Right lung (tissue), 5 donors: Measurements from ENCODE around the gene MBNL3. TPM values are rescaled to one million over a fixed set of nuclear protein-coding genes. Genes with fewer than 3 reads are reported as not detected.
"Not testable (repeated sequence)": the region's sequence is repeated elsewhere in the genome, so short reads cannot be mapped to it uniquely, and the experiment has no call there.

Experiments
- DNase-seq, 2 donors: peaks; one replicate each; pipeline ENCODE4 v3.0.0-alpha.2; 2013
- polyA plus RNA-seq, 5 donors: library from polyadenylated mRNA; unstranded; fragments of 120-200 nt; gene quantifications; one replicate each; pipeline versions ENCODE4 v1.2.1 to v1.2.3, GENCODE V29; 2013; ENCODE audit warnings: inconsistent platforms in 1 of 5, low replicate concordance in 1 of 5; ENCODE audit not compliant: insufficient read length in 5 of 5, insufficient read depth in 1 of 5

MBNL3 gene
- polyA plus RNA-seq, 5 donors: 10.6 to 24.3 (median 19.4) TPM

- DNase-seq: no peak
Measured at GRCh38 chrX:132481449-132481848, 7.4 kb downstream of the MBNL3 start.

GRCh38 chrX:132480581-132481203 lies 8.1 kb downstream of the MBNL3 start:
- peak; percentile 37 to 51 for DNase-seq

DNA sequence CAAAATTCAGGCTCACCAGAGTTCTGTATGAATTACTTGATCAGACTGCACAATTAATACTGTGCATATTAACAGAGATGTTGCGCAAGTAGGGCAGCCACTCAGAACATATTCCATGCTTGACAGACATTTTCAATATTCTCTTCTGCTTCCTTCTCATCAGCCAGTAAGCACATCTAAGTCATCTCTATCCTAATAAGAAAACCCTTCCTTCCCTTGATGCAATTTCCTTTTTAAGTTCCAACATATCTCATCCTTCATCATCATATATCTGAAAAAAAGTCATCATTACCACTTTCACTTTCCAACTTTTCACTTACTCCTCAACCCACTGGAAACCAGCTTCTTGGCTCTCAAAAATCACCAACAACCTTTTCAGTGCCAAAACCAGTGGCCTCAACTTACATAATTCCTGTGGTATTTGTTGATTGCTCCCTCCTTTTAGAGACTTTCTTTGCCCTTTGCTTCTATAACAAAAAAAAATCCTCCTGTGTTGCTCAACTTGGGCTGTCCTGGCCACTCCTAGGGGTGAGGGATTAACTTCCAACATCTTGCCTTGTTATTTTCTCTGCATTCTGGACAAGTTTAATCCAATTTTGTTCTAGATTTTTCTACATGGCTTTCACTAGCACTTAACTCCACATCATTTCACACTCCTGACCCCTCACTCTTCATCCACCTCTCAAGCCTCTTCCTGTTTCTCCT lies 14.1 kb downstream of the MBNL3 start:
- no peak for DNase-seq

DNA sequence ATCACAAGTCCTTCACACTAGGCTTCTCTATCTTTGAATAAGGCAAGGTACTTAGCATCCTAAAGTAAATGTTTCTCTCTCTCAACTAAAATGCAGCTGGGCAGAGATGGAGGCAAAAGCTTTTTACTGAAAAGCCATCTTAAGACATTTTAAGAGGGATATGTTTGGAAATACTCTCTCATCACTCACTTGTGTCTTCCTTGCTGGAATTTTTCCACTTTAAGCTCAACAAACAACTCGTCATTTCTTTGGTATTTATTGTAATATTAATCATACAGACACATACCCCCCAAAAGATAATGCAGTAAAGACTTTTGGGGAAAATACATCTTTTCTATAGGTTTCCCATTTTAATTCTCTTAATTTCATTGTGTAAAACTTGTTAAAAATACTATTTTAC lies 16.4 kb downstream of the MBNL3 start:
- no peak for DNase-seq

DNA sequence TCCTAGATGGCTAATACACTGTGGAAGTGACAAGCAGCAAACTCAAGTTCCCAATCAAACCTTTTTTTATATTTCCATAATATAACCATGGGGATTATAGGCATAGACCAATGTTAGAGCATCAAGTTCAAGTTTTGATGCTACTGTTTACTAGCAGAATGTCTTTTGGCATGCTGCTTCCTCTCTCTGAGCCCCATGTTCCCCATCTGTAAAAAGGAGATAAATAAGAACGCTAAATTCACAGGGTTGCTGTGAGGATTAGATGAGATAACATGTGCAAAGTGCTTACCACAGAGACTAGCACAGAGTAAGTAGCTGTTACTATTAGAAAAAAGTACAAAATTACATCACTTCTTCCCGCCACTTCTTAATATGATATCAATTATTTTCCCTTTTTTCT lies 18.0 kb downstream of the MBNL3 start:
- no peak for DNase-seq

DNA sequence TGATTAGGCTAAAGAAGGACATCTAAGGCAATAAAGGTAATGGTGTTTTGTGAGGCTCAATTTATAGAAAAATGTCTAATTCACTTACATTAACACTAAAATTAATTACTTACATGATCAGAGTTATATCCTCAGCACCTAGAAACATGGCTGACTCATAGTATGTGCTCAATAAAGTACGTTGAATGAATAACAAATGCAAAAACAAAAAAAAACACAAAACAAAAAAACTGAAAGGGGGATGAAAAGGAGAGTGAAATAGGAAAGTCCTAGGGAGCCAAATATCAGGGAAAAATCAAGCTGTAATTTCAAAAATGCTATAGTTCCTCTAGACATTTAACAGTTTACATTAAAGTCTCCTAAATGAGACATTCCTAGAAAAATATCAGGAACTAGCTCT lies 18.7 kb downstream of the MBNL3 start:
- DNase-seq: no peak

- DNase-seq: no peak
Measured at GRCh38 chrX:132468454-132468853, 20.4 kb downstream of the MBNL3 start.

GRCh38 chrX:132467989-132468388 lies 20.8 kb downstream of the MBNL3 start:
- no peak for DNase-seq

- no peak for DNase-seq
Measured at GRCh38 chrX:132467026-132467425, 21.8 kb downstream of the MBNL3 start.

GRCh38 chrX:132463411-132463810 lies 25.4 kb downstream of the MBNL3 start:
- DNase-seq: no peak

GRCh38 chrX:132461886-132462285 lies 27.0 kb downstream of the MBNL3 start:
- DNase-seq: no peak

- DNase-seq: no peak
Measured at GRCh38 chrX:132452911-132453550, 35.8 kb downstream of the MBNL3 start.

GRCh38 chrX:132445909-132446308 lies 42.9 kb downstream of the MBNL3 start:
- not testable (repeated sequence) for DNase-seq

DNA sequence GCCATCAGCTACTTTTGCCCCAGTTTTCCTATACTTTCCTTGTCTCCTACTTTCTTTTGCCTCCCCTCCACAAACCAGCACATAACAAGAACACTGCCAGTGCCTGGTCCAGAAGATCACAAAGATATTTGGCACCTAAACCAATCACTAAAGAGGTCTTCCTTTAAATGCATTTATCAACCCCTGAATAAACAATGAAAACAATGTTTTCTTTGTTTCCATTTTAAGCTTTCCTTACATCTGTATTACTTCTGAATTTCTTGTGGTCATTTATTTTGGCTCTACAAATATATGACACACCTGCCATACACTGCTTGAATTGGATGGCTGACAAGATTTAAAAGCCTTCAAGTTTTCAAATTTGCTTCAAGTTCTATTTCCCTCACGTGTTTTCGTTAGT lies 43.9 kb downstream of the MBNL3 start:
- no peak for DNase-seq

GRCh38 chrX:132443196-132444135 lies 45.4 kb downstream of the MBNL3 start:
- no peak for DNase-seq

DNA sequence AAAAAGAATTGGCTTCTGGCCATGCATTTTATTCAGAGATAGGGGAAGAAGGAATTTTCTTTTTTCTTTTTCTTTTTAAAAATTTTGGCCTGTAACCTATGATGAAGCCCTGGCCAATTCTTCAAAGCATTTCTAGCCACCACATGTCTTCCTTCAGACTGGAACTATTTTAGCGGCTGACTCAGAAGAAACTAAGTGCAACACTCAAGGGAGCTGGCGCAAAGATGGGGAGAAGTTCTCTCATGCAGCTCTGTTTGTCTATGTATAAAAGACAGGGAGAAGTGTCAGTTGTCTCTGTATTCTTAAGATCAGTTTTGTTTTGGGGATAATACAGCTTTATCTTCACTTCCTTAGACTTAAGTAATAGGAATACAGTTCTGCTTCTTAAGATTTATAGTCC lies 46.1 kb downstream of the MBNL3 start:
- DNase-seq: no peak

- no peak for DNase-seq
Measured at GRCh38 chrX:132435222-132435621, 53.6 kb downstream of the MBNL3 start.

DNA sequence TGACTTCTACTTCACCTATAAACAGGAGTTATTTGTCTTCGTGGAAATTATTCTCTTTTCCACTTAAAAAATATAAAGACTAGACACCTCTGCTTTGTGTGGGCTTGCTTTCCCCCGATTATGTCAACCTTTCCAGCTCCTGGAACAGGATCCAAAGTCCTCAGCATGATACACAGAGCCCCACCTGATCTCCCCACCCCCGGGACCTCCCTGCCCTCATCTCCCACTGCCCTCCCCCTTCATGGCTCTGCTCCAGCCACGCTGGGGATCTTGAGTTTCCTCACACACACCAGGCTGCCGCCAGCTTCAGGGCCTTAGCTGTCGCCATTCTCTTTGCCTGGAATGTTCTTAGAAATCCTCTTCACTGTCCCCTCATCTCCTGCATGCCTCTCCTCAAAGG lies 55.3 kb downstream of the MBNL3 start:
- DNase-seq: no peak

DNA sequence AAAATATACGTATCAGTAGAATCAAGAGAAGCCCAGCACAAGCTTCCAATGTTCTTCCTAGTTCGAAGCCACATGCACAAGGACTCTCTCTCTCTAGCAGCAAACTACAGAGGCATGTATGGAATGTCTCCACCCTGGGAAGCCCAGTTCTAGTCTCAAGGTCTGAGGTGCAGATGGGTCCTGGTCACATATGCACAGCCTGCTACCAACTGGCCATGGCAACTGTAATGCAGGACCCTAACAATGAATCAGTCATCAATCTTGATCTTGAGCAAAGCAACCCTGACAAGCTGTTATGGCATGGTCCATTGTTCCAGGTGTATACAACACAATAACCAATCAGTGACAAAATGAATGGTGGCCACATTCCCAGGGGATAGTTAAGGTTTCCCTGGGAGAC lies 55.8 kb downstream of the MBNL3 start:
- no peak for DNase-seq

DNA sequence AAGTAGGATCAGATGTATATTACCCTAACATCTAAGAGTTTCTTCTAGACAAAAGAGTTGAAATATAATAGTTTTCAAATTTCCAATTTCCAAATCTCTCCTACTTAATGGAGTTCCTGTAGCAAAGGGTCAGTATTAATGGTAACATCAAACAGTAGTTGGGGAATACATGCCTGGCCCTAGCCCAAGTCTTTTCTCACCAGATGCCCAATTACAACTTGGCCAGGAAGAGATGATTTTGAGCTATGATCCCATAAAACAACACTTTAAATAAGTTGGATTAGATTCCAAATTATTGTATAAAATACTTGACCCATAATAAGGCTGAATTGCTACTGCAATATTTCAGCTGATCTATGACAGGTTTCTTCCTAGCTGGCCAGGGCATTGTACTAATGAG lies 59.9 kb downstream of the MBNL3 start:
- peak in 1 of 2 donors; percentile 15 for DNase-seq

GRCh38 chrX:132426695-132427281 lies 62.0 kb downstream of the MBNL3 start:
- no peak for DNase-seq
